ENCODE data around the gene ZNF385B. TPM values are rescaled to one million over a fixed set of nuclear protein-coding genes. Genes with fewer than 3 reads are reported as not detected.

The ZNF385B gene
- total and polyA plus RNA-seq, 9 donors, result 4.8 to 20.9 (median 9.1) TPM

GRCh38 chr2:179511105-179511789, 350.2 kb downstream of the ZNF385B start:
- DNase-seq, result no peak
- Histone ChIP-seq H3K4me3 (no peak overlapping the region), H3K9me3 (no peaks in the 10 kb centered on the region), H3K27ac (no peak overlapping the region), H3K27me3 (no peaks in the 10 kb centered on the region), H3K36me3 (no peaks in the 10 kb centered on the region), H3K4me1 (ENCODE audit: insufficient read depth) (no peaks in the 10 kb centered on the region)
- intact Hi-C loops (cut with DNase I), result no loop called here
- TF ChIP-seq EP300 (IDR thresholded peaks at IDR 0.05) (no peak), POLR2A (IDR thresholded peaks at IDR 0.05) (no peak)
- TF ChIP-seq, protein P1, sequence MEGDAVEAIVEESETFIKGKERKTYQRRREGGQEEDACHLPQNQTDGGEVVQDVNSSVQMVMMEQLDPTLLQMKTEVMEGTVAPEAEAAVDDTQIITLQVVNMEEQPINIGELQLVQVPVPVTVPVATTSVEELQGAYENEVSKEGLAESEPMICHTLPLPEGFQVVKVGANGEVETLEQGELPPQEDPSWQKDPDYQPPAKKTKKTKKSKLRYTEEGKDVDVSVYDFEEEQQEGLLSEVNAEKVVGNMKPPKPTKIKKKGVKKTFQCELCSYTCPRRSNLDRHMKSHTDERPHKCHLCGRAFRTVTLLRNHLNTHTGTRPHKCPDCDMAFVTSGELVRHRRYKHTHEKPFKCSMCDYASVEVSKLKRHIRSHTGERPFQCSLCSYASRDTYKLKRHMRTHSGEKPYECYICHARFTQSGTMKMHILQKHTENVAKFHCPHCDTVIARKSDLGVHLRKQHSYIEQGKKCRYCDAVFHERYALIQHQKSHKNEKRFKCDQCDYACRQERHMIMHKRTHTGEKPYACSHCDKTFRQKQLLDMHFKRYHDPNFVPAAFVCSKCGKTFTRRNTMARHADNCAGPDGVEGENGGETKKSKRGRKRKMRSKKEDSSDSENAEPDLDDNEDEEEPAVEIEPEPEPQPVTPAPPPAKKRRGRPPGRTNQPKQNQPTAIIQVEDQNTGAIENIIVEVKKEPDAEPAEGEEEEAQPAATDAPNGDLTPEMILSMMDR (IDR thresholded peaks at IDR 0.05), result no peak
- 62 to 70% (median 68%) methylated on average over 4 of the region's 4 CpGs for WGBS, 3 donors

- WGBS, 3 donors, result 87 to 97% (median 92%) methylated on average over 4 of the region's 4 CpGs
- intact Hi-C loops (cut with DNase I), result no loop called here
- no peak overlapping the region for H3K4me3 ChIP-seq
- no peaks in the 10 kb centered on the region for H3K9me3 ChIP-seq
- no peaks in the 10 kb centered on the region for H3K27me3 ChIP-seq
- no peak overlapping the region for H3K27ac ChIP-seq
- no peaks in the 10 kb centered on the region for H3K36me3 ChIP-seq
- no peaks in the 10 kb centered on the region for H3K4me1 ChIP-seq (ENCODE audit: insufficient read depth)
- TF ChIP-seq, protein P1 (IDR thresholded peaks at IDR 0.05), result no peak
- TF ChIP-seq EP300 (IDR thresholded peaks at IDR 0.05) (no peak), POLR2A (IDR thresholded peaks at IDR 0.05) (no peak)
- DNase-seq, result no peak
These were observed 366.1 kb downstream of the ZNF385B start for GRCh38 chr2:179495315-179495714.

DNA sequence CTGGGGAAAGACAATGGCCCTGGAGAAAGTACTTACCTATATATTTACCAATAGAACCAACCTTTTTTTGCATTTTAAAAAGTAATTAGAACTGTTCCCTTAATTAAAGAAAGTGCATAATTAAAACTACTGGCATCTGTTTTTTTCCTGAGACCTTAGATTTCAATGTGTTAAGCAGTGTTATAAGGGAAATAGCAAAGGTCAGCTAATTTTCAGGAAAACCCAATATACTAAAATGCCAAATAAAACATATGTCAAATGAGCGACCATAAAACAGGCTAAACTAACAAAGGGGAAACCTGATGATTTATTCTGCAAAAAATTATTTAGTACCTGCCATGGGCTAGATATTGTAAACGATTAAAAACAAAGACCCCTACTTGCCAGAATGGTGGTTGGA, 372.8 kb downstream of the ZNF385B start:
- intact Hi-C loops (cut with DNase I), result no loop called here
- Histone ChIP-seq H3K9me3 (no peaks in the 10 kb centered on the region), H3K27ac (no peak overlapping the region), H3K4me3 (no peak overlapping the region), H3K4me1 (ENCODE audit: insufficient read depth) (no peaks in the 10 kb centered on the region), H3K27me3 (no peaks in the 10 kb centered on the region), H3K36me3 (no peaks in the 10 kb centered on the region)
- WGBS, 3 donors, result 73 to 82% (median 76%) methylated on average over 2 of the region's 2 CpGs
- TF ChIP-seq POLR2A (IDR thresholded peaks at IDR 0.05), result no peak
- TF ChIP-seq EP300 (IDR thresholded peaks at IDR 0.05), result no peak
- TF ChIP-seq, protein P1 (IDR thresholded peaks at IDR 0.05), result no peak
- DNase-seq, result no peak

DNA sequence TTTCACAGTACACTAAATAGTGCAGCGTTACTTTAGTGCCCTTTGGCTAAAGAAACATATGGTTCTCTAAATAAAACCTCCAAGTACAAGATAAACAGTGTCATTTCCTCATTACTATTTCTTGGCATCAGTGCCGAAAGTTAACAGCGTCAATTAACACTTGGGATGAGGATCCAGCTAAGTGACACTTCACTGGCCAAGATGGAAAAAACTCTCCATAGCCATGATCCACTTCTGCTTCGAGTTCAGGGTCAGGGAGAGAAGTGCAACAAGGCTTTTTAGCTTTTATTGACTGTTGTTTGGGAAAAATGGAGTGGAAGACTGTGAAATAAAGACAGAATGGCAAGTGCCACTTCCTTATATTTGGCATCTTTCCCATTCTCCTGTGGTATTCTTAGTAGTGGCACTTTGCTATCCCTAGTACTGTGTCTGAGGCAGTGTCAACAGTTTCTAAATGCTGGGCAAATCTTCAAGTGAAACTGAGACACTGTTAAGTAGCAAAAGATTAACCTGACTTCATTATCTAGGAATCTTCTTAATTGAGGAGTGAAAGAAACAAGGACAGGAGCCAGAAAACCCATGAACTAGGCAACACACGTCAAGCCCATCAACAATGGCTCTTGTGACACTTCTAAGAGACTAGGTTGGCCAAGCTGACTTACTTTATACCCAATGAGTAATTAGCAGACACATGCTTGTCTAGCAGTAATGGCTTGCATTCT, 374.2 kb downstream of the ZNF385B start:
- H3K27ac ChIP-seq, result no peak overlapping the region
- no peak for TF ChIP-seq EP300 (IDR thresholded peaks at IDR 0.05)
- TF ChIP-seq, protein P1 (IDR thresholded peaks at IDR 0.05), result no peak
- no peak for TF ChIP-seq POLR2A (IDR thresholded peaks at IDR 0.05)
- H3K27me3 ChIP-seq, result no peaks in the 10 kb centered on the region
- H3K4me1 ChIP-seq (ENCODE audit: insufficient read depth), result no peaks in the 10 kb centered on the region
- no peaks in the 10 kb centered on the region for H3K36me3 ChIP-seq
- no peak for DNase-seq
- intact Hi-C loops (cut with DNase I), result no loop called here
- no peaks in the 10 kb centered on the region for H3K9me3 ChIP-seq
- H3K4me3 ChIP-seq, result no peak overlapping the region
- 64 to 81% (median 70%) methylated on average over 5 of the region's 5 CpGs for WGBS, 3 donors

All from ovary (tissue), 9 donors.